ENCODE results near the gene MSMP.

DNA sequence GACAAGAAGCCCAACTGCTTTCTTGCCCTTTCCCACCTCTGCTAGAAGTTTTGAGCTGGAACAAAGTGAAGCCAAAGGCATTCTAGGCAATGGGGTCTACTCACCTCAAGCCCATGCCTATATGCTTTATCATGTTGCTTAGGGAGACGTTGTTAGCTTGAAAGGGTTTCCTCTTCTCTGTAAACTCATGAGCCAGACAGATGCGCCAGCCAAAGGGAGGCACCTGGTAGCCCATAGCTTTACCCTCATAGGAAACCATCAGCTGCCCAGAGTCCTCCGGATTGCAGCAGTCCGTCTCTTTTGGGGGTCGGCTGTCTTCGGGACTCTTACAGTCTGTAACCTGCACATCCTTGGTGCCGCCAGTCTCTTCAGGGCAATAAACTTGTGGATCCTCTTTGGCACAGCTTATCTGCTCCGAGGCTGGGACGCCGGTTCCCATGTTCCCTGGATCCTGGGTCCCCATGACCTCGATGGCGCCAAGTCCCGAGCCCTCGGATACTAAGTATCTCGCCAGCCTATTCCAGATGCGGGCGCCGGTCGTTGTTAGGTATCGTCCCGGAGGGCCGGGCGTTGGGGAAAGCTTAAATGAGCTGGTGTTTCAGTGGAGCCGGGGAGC lies 5.7 kb downstream of the MSMP start:
- TF ChIP-seq, protein P1, sequence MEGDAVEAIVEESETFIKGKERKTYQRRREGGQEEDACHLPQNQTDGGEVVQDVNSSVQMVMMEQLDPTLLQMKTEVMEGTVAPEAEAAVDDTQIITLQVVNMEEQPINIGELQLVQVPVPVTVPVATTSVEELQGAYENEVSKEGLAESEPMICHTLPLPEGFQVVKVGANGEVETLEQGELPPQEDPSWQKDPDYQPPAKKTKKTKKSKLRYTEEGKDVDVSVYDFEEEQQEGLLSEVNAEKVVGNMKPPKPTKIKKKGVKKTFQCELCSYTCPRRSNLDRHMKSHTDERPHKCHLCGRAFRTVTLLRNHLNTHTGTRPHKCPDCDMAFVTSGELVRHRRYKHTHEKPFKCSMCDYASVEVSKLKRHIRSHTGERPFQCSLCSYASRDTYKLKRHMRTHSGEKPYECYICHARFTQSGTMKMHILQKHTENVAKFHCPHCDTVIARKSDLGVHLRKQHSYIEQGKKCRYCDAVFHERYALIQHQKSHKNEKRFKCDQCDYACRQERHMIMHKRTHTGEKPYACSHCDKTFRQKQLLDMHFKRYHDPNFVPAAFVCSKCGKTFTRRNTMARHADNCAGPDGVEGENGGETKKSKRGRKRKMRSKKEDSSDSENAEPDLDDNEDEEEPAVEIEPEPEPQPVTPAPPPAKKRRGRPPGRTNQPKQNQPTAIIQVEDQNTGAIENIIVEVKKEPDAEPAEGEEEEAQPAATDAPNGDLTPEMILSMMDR (IDR thresholded peaks at IDR 0.05) = no peak
- TF ChIP-seq POLR2A (IDR thresholded peaks at IDR 0.05) = no peak
